ENCODE measurements around the gene SIRT3.

- TF ChIP-seq EZH2 (IDR thresholded peaks at IDR 0.05; ENCODE audit: insufficient read depth, poor library complexity, severe bottlenecking), result no peak
- TF ChIP-seq EZH2phosphoT487 (IDR thresholded peaks at IDR 0.05; ENCODE audit: insufficient read depth, low read depth), result no peak
Measured at GRCh38 chr11:235180-235579, 962 bp downstream of the SIRT3 start.

Measured in GM23248 (cell line).